ENCODE results near the gene ACYP2.

DNA sequence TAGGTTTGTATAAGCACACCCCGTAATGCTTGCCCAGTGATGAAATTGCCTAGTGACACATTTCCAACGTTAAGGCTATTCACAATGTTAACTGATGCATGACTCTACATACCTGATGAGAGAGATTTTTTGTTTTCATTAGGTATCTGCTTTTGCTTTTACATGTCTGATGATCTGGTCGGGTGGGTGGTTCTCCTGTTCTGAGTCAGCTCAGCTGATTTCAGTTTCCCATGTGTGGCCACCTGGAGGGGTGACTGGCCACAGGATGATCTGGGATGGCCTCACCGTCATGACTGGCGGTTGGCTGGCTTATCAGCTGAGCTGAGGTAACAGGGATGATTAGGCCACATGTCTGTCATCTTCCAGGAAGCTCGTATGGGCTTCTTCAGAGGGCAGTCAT lies 33.8 kb upstream of the ACYP2 start:
- no peak for TF ChIP-seq POLR2AphosphoS5 (IDR thresholded peaks at IDR 0.05; ENCODE audit: low read depth, low read length)
- no peak for TF ChIP-seq TAF1 (IDR thresholded peaks at IDR 0.05; ENCODE audit: borderline replicate concordance, insufficient read depth, low read length)
- TF ChIP-seq, protein P1, sequence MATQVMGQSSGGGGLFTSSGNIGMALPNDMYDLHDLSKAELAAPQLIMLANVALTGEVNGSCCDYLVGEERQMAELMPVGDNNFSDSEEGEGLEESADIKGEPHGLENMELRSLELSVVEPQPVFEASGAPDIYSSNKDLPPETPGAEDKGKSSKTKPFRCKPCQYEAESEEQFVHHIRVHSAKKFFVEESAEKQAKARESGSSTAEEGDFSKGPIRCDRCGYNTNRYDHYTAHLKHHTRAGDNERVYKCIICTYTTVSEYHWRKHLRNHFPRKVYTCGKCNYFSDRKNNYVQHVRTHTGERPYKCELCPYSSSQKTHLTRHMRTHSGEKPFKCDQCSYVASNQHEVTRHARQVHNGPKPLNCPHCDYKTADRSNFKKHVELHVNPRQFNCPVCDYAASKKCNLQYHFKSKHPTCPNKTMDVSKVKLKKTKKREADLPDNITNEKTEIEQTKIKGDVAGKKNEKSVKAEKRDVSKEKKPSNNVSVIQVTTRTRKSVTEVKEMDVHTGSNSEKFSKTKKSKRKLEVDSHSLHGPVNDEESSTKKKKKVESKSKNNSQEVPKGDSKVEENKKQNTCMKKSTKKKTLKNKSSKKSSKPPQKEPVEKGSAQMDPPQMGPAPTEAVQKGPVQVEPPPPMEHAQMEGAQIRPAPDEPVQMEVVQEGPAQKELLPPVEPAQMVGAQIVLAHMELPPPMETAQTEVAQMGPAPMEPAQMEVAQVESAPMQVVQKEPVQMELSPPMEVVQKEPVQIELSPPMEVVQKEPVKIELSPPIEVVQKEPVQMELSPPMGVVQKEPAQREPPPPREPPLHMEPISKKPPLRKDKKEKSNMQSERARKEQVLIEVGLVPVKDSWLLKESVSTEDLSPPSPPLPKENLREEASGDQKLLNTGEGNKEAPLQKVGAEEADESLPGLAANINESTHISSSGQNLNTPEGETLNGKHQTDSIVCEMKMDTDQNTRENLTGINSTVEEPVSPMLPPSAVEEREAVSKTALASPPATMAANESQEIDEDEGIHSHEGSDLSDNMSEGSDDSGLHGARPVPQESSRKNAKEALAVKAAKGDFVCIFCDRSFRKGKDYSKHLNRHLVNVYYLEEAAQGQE (IDR thresholded peaks at IDR 0.05; ENCODE audit: insufficient read depth in 1 of 2, low read depth in 2 of 2, low read length in 2 of 2): no peak
- TF ChIP-seq SIN3A (IDR thresholded peaks at IDR 0.05; ENCODE audit: borderline replicate concordance, insufficient read depth, low read length): no peak
- TF ChIP-seq FOXP2 (optimal IDR thresholded peaks at IDR 0.05; ENCODE audit: borderline replicate concordance, extremely low read depth, extremely low read length, insufficient read depth): no peak

Measured in PFSK-1 (cell line).